Liver (tissue), 3 donors: ENCODE data around the gene FYB1.

Experiments
- ATF3 ChIP-seq: IDR thresholded peaks from 2 replicates; pipeline ENCODE4 v1.6.1; 2016; ENCODE audit warnings: antibody characterized with exemption
- FOXA1 ChIP-seq: IDR thresholded peaks from 2 replicates; pipeline ENCODE4 v1.6.1; 2016; ENCODE audit warnings: antibody characterized with exemption
- HNF4G ChIP-seq: IDR thresholded peaks from 2 replicates; pipeline ENCODE4 v1.6.1; 2016; ENCODE audit warnings: antibody characterized with exemption
- MAX ChIP-seq: IDR thresholded peaks from 2 replicates; pipeline ENCODE4 v1.6.1; 2016; ENCODE audit warnings: antibody characterized with exemption
- NR2F2 ChIP-seq: IDR thresholded peaks from 2 replicates; pipeline ENCODE4 v1.6.1; 2016; ENCODE audit warnings: antibody characterized with exemption
- RAD21 ChIP-seq, 2 donors: IDR thresholded peaks; 2 replicates each; pipeline ENCODE4 v1.6.1; 2016; ENCODE audit warnings: antibody characterized with exemption in 2 of 2, mild to moderate bottlenecking in 2 of 2
- SP1 ChIP-seq: IDR thresholded peaks from 2 replicates; pipeline ENCODE4 v1.6.1; 2018; ENCODE audit warnings: antibody characterized with exemption, mild to moderate bottlenecking
- YY1 ChIP-seq: IDR thresholded peaks from 2 replicates; pipeline ENCODE4 v1.6.1; 2016; ENCODE audit warnings: antibody characterized with exemption, mild to moderate bottlenecking
- ZBTB33 ChIP-seq: IDR thresholded peaks from 2 replicates; pipeline ENCODE4 v1.6.1; 2016; ENCODE audit warnings: antibody characterized with exemption
- TF ChIP-seq, protein P1 (sequence below): fragments of 150-350 bp; IDR thresholded peaks from 2 replicates; pipeline ENCODE4 v1.5.1; 2017; ENCODE audit warnings: improper control_type of control experiment, low read depth, low read length; ENCODE audit not compliant: missing input control
- donor health status: healthy.
- donor health status: healthy.

- TF ChIP-seq, protein P1, sequence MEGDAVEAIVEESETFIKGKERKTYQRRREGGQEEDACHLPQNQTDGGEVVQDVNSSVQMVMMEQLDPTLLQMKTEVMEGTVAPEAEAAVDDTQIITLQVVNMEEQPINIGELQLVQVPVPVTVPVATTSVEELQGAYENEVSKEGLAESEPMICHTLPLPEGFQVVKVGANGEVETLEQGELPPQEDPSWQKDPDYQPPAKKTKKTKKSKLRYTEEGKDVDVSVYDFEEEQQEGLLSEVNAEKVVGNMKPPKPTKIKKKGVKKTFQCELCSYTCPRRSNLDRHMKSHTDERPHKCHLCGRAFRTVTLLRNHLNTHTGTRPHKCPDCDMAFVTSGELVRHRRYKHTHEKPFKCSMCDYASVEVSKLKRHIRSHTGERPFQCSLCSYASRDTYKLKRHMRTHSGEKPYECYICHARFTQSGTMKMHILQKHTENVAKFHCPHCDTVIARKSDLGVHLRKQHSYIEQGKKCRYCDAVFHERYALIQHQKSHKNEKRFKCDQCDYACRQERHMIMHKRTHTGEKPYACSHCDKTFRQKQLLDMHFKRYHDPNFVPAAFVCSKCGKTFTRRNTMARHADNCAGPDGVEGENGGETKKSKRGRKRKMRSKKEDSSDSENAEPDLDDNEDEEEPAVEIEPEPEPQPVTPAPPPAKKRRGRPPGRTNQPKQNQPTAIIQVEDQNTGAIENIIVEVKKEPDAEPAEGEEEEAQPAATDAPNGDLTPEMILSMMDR, result no peak
- TF ChIP-seq HNF4G (no peak), ZBTB33 (no peak), YY1 (no peak), ATF3 (no peak), NR2F2 (no peak), RAD21 (IDR thresholded peaks at IDR 0.05) (no peak), SP1 (no peak), MAX (no peak), FOXA1 (no peak)
Observed at GRCh38 chr5:39099831-39100230, 119.5 kb downstream of the FYB1 start.
